GM12873 (cell line): ENCODE results near the gene MPV17L2.

ENCODE experiments used
- TF ChIP-seq, protein P1 (sequence below): IDR thresholded peaks from 2 replicates; pipeline ENCODE4 v1.5.1; 2012; ENCODE audit warnings: low read depth, mild to moderate bottlenecking, moderate library complexity, low read length, control low read depth; ENCODE audit not compliant: insufficient read depth; ENCODE audit errors: missing control alignments

Gene MPV17L2

DNA sequence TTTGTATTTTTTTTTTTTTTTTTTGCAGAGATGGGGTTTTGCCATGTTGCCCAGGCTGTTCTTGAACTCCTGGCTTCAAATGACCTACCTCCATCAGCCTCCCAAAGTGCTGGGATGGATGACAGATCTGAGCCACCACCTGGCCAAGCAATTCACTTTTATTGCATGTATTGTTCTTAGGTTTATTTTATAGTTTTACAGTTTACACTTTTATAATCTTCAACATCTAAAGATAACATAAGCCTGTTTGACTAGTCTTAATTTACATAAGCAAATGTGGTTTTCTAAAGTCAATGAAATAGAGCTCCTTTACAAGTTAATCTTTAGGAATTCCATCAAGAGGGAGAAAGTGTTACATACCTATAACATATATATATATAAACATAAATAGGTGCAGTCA is 9.5 kb upstream of the MPV17L2 start:
- TF ChIP-seq, protein P1, sequence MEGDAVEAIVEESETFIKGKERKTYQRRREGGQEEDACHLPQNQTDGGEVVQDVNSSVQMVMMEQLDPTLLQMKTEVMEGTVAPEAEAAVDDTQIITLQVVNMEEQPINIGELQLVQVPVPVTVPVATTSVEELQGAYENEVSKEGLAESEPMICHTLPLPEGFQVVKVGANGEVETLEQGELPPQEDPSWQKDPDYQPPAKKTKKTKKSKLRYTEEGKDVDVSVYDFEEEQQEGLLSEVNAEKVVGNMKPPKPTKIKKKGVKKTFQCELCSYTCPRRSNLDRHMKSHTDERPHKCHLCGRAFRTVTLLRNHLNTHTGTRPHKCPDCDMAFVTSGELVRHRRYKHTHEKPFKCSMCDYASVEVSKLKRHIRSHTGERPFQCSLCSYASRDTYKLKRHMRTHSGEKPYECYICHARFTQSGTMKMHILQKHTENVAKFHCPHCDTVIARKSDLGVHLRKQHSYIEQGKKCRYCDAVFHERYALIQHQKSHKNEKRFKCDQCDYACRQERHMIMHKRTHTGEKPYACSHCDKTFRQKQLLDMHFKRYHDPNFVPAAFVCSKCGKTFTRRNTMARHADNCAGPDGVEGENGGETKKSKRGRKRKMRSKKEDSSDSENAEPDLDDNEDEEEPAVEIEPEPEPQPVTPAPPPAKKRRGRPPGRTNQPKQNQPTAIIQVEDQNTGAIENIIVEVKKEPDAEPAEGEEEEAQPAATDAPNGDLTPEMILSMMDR, result no peak

DNA sequence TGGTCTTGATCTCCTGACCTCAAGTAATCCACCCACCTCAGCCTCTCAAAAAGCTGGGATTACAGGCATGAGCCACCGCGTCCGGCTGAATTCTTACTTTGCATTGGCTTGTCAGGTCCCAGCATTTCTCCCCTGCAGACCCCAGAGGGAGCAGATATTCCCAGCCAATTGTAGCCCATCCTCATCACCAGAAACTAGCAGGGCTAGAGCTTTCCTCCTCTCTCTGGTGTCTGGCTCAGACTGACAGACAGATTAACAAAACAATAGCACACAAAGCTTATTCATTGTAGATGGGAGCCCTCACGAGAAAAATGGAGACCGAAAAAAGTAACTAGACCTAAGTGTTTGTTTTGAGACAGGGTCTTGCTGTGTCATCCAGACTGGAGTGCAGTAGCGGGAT is 7.5 kb upstream of the MPV17L2 start:
- TF ChIP-seq, protein P1, result no peak

DNA sequence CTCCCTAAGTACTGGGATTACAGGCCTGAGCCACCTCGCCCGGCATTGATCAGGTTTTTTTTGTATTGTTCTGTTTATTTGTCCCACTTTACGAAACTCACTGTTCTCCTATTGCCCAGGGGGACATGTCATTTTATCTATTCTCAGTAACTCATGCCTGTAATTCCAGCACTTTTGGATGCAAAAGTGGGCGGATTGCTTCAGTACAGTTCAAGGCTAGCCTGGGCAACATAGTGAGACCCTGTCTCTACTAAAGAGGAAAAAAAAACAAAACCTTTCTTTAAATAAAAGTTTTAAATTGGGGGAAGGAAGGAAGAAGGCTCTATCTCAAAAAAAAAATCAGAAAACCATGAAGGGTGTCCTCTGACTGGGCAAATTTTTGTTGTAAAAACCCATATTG is 2.7 kb upstream of the MPV17L2 start:
- TF ChIP-seq, protein P1, result no peak

DNA sequence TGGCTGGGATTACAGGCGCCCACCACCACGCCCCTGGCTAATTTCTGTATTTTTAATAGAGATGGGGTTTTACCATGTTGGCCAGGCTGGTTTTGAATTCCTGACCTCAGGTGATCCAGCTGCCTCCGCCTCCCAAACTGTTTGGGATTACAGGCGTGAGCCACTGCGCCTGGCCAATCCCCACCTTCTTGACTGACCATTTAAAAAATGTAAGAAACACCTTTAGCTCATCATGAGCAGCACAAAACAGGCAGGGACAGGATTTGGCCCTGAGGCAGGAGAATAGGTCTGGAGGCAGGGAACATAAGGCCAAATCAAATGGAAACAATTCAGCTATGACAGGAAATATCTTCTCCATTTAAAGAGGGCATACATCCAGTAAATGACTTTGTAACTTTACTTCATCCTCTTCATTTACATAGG is 1.4 kb upstream of the MPV17L2 start:
- TF ChIP-seq, protein P1, result no peak

DNA sequence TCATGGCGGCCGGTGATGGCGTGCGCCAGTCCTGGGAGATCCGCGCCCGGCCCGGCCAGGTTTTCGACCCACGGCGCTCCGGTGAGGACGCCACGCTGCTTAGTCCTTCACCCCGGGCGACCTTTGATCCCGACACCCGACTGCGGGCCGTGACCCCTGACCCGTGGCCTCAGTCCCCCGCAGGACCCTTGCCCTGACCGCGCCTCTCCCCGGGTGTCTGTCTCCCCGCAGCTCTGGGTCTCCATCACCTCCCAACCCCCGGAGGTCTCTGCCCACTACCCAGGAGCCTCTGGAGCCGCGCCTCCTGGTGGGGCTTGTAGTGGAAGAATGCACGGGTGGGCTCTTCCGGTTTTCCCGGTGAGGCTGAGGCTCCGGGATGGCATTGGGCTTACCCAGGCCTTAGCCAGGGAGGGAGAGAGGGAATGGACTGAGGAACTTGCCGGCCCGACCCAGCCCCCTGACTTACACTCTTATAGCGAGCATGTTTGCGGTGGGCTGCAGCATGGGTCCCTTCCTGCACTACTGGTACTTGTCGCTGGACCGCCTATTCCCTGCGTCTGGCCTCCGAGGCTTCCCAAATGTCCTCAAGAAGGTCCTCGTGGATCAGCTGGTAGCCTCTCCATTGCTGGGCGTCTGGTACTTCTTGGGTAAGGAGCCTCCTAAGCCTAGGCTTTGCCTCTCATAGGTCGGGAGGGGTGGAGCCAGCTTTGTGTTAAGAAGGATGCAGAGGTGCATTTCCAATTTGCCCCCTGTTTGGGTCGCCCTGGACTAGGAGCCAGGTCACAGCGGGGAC is 566 bp downstream of the MPV17L2 start:
- TF ChIP-seq, protein P1, result no peak

DNA sequence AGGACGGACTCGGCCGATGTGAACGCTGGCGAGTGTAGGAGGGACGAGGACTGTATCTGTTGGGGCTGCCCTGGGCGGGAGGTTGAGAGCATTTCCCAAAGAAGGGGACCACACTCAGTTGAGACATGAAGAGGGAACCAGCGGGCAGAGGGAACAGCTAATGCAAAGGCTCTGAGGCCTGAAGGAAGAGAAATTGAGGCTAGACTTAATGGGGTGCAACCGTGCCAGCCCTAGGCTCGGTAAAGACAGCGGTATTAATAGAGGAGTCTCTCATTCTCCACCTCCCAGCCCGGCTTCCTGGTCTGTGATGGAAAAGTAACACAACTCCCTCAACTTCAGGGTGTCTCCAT is 1.1 kb downstream of the MPV17L2 start:
- TF ChIP-seq, protein P1, result no peak

DNA sequence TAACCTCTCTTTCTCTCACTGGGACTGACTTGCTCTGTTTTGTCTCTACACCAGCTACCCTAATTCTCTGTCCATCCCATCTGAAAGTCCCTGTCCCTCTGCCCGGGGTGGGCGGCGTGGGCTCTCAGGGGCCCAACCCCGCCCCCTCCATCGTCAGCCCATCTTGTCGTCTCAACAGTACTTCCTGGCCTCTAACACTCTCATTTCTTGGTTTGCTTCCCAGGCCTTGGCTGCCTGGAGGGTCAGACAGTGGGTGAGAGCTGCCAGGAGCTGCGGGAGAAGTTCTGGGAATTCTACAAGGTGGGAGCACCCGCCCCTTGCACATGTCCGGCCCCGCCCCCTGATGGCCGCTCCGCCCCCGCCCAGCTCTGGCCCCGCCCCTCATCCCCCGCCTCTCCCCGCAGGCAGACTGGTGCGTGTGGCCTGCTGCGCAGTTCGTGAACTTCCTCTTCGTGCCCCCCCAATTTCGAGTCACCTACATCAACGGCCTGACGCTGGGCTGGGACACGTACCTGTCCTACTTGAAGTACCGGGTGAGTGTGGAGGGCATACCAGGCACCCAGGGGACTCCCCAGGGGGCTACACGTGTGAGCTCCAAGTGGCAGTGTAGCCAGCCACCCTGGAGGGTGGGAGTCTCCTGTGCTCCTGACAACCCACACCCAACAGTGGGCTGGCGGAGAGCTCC is 1.7 kb downstream of the MPV17L2 start:
- TF ChIP-seq, protein P1, result no peak
